HG03342 (cell line): ENCODE measurements around the gene LDB3.

Experiments
- ATAC-seq: cut with Tn5 transposase; IDR thresholded peaks from one replicate; pipeline ENCODE4 v1.9.1; 2021; ENCODE audit warnings: mild to moderate bottlenecking, moderate library complexity; ENCODE audit not compliant: unreplicated experiment

The LDB3 gene

DNA sequence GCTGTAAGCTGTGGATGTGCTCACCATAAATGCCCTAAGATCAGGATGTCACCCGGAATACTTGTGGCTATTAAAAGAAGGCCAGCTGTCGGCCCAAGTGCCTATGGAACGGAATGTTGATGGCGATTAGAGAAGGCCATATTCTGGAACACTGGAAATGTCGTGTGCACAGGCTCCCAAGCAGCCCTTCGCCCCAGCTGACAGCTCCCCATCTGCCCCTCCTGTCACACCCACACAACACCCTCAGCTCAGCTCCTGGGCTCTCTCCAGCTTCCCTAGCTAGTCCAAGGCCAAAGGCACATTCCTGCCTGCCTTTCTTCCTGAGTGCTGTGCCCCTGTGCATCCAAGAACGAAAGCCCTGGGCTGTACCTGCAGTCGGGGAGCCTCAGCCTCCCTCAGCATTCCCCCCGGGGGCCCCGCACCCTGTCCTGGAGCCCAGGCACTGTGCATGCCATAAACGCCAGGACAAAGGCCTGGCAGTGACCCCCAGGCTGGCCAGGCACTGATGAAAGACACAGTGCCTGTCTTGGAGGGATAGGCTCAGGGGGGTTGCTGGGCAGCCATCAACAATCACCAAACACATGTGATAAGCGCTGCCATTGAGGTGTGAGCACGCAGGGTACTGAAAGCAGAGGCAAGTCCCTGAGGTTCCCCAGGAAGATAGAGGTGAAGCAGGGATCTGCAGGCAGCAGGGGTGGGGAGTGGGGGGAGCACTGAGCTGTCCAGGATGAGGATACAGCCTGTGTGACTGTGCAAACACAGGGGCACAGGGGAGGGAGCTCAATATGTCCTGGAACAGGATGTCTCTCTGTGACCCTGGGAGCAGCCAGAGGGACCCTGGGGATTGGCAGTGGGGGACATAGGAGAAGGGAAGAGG is 3.7 kb upstream of the LDB3 start:
- ATAC-seq: no peak

DNA sequence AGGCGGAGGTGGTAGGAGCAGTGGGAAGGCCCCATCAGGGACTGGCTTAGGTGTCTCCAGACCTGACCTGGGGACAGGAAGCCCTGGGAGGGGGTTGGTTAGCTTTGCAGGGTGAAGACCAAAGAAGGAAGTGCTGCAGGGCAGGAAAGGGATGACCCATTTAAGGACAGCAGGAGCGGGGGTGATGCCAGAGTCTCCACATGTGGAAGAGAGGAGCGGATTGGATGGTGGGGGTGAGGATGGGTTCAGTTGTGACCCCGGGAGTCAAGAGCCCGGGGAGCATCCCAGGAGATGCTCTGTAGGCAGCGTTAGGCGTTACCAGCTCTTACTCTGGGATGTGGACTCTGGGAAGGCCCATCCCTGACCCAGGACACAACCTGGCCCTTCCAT is 3.1 kb upstream of the LDB3 start:
- no peak for ATAC-seq

DNA sequence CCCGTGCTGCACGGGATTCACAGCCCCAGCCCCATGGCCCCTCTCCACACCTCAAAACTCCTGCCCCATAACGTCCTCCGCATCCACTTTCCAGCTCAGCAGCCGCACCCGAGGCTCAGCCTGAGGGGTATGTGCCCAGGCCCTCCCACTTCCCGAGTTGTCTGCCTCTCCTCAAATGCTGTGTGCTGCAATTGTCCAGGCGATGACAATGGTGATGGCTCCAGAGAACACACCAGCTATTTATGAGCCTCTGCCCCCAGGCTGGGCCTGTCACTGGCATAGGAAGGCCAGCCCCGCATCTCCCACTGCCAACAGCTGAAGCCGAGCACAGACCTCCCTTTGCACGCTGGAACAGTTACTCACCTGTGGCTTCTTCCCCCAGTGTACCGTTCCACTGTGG is 2.4 kb upstream of the LDB3 start:
- ATAC-seq: no peak

- no peak for ATAC-seq
Observed at GRCh38 chr10:86666538-86666937, 1.8 kb upstream of the LDB3 start.

- no peak for ATAC-seq
Observed at GRCh38 chr10:86667421-86668181, 710 bp upstream of the LDB3 start.

DNA sequence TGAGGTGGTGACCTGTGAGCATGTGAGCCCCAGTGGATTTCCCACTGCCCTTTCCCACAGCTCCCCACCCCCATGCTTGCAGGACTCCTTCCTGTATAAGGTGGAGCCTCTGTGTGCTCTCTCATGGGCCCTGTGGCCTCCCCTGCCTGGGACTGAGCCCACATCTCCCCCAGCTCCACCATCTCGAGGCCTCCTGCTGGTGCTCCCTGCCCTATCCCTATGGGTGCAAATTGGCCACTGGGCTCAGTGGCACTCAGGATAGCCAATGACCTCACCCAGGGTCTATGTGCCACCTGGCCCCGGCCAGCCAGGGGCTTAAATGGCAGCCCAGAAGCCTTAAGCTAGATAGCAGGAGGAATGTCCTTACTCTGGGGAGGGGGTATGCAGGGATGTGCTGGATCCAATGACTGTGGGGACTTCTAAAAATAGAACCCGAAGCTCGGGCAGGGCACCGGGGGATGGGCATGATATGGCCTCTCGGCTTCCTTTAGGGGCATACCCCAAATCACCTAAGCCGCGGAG is 2.0 kb downstream of the LDB3 start:
- ATAC-seq: no peak

DNA sequence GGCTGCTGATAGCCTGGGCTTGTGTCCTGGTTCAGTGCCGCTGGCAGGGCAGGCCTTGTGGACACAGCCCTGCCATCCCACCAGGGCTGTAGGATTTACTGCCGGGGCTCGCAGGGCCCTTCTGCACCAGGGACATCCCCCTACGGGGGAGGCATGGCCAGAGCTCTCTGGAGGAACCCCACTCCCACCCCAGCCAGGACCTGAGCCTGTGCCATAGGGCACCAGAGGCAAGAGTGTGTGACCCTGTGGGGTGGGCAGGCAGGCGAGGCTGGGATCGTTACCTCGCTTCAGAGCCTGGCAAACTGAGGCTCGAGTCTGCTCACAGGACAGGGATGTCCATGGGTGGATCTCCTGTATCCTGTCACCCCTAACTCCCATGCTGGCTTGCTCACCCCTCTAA is 2.6 kb downstream of the LDB3 start:
- ATAC-seq: no peak

DNA sequence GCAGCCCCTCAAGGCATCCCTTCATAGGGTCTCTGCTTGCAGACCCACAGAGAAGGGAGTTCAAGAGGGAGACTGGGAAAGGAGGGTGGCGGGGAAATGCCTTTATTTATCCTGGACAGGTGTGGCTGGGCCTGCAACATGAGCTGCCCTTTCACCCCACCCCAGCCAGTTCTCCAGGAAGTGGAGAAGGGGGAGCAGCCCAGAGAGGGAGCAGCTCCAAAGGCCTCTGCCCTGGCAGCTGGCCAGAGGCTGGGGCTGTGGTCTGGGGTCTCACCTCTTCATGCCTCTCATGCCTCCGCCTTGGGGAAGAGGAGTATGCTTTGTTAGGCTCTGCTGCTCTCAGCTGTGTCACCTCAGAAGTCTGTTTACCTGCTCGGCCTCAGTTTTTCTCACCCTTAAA is 3.1 kb downstream of the LDB3 start:
- ATAC-seq: no peak

- ATAC-seq: no peak
Observed at GRCh38 chr10:86671985-86672710, 3.8 kb downstream of the LDB3 start.

DNA sequence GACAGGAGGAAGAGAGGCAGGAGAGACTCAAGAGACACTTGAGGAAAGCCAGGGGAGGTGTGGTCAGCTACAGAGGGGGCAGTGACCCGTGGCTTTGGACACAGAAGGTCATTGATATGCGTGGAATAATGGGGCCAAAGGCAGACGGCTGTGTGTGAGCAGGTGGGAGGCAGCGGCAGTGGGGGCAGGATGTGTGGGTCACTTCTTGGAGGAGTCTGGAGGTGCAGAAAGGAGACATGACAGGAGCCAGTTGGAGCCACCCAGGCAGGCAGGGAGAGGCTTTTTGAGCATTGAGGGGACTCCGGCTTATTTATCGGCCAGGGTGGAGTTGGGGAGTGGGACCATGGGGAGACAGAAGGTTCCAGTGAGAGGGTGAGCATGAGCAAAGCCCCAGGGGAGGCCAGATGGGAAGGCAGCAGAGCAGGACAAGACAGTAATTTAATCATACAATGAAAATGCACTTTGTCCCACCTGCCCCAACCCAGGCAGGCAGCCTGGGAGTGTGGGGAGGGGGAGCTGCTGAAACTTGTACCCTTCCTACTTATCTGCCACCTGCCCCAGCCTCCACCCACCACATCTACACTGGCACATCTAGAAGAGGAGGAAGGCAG is 5.0 kb downstream of the LDB3 start:
- no peak for ATAC-seq

- ATAC-seq: no peak
Observed at GRCh38 chr10:86673827-86674581, 5.7 kb downstream of the LDB3 start.

DNA sequence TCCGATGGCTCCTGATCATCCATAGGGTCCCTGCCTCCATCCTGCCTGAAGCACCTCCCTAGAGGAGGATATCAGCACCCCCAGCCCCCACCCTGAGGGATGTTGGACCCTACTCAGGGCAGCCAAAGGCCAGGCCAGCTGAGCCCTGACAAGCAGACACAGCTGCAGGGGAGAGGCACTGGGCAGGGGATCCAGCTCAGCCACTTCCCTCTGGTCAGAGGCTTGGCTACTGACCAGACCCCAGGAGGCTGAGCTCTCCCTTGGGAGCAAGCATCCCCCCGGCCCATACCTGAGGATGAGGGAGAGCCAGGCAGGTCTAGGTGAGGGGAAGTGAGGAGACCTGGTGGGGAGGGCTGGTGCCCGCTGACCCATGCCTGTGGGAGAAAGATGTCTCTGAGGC is 6.6 kb downstream of the LDB3 start:
- ATAC-seq: no peak

DNA sequence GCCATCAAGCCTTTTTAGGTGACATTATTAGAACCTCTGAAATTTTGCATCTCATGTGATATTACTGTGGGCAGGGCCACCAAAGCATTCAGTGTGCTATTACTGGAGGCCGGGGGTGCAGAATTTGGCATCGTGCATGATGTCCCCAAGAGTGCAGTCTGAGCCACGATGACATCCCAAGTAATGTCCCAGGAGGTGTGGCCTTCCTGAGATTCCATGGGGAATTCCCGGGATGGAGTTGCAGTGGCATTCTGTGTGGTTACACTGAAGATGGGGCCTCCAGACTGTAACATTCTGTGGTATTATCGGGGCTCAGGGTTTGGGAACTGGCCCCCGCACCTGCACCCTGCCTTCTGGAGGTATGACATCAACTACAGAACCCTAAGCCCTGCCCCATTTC is 9.1 kb downstream of the LDB3 start:
- no peak for ATAC-seq

- peak; percentile 65 for ATAC-seq
Observed at GRCh38 chr10:86678999-86679792, 10.9 kb downstream of the LDB3 start.

- ATAC-seq: no peak
Observed at GRCh38 chr10:86681047-86681446, 12.7 kb downstream of the LDB3 start.

GRCh38 chr10:86681722-86682386 is 13.5 kb downstream of the LDB3 start:
- no peak for ATAC-seq

DNA sequence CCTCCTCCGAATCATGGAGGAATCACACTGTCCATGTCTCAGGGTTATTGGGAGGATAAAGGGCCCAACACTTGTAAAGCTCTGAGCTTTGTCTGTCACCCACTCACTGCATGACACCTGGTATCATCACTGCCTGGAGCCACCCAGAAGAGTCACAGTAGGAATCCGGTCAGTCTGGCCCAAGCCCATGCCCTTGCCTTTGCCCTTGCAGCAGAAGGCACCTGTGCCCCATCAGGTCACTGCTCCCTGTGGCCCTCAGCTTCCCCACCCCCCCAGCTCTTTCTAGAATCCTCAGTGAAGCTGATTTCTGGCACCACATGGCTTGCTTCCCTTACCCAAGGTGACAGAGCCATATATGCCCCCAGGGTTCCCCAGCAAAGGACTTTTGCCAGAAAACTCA is 14.4 kb downstream of the LDB3 start:
- ATAC-seq: no peak

DNA sequence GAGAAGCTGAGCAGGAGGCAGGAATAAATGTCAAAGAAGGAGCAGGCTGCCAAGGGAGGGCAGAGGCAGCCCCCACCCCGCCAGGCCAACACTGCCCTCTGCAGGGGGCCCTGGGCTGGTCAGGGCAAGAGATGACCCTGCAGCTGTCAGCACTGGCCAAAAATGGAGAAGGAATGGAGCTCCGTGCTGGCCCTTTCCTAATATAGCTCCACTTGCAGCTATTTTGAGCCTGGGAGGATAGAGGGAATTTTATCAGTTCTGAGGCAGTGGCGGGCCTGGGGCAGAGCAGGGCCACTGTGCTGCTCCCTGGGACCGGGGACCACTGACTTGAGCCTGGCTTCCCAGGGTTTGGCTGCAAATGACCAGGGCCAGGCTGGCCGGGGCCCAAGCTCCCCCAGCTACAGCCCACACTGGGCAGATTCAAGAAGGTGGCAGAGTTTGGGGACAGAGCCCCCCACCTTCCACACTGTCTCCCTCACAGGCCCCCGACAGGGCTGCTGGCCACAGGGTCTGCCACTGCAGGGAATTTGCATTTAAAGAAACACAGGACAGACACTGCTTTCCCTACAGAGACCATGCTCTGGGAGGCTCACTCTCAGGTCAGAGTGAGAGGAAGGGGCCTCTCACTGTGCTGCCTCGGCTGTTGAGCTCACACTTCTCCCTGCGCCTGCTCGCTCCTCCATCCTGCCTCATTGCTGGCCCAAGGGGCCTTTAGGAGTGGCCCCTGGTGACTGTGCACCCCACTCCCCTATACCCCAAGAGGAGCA is 16.2 kb downstream of the LDB3 start:
- ATAC-seq: no peak
